Colonic mucosa (tissue), 4 donors: ENCODE measurements around the gene SLC5A3. TPM values are rescaled to one million over a fixed set of nuclear protein-coding genes. Genes with fewer than 3 reads are reported as not detected.

Experiments used
- DNase-seq: peaks from one replicate; pipeline ENCODE4 v3.0.0-alpha.2; 2020
- H3K27ac ChIP-seq: fragments of 200-600 bp; one replicate; pipeline ENCODE4 v1.8.0; 2021
- H3K27me3 ChIP-seq: fragments of 200-600 bp; one replicate; pipeline ENCODE4 v1.8.0; 2021
- H3K36me3 ChIP-seq: fragments of 200-600 bp; one replicate; pipeline ENCODE4 v1.8.0; 2021
- H3K4me1 ChIP-seq: fragments of 200-600 bp; one replicate; pipeline ENCODE4 v1.8.0; 2021; ENCODE audit warnings: mild to moderate bottlenecking
- H3K4me3 ChIP-seq: fragments of 200-600 bp; one replicate; pipeline ENCODE4 v1.8.0; 2021
- H3K9ac ChIP-seq, 2 donors: one replicate each; pipeline ENCODE4 v1.7.0; 2013; ENCODE audit warnings: control low read depth in 2 of 2, low read depth in 2 of 2, low read length in 2 of 2
- H3K9me3 ChIP-seq: fragments of 200-600 bp; one replicate; pipeline ENCODE4 v1.8.0; 2021
- CTCF ChIP-seq: fragments of 200-600 bp; IDR thresholded peaks from one replicate; pipeline ENCODE4 v1.8.0; 2022; ENCODE audit warnings: antibody characterized with exemption, mild to moderate bottlenecking
- intact Hi-C: fragments of 100-400 bp; cut with DNase I; formaldehyde crosslinking; loops from one replicate; pipeline ENCODE4 v1.14.1; 2022
- total RNA-seq, 2 donors: library from RNA; stranded (reverse); fragmentation: NEBNext Ultra II Directional in 1 of 2; extraction: Animal tissue kit (Norgen Biotek cat#: 25700) in 1 of 2; gene quantifications; one replicate each; pipeline ENCODE4 v1.2.1, GENCODE V29; 2021
- donor health status: healthy.
- donor health status: DM: no; HTN: no; CAD: no.
- donor health status: DM: no; HTN: no; CAD: no.

SLC5A3 gene
- total RNA-seq, 2 donors from 2014 or later = 20.1 to 28.6 TPM

- no peak overlapping the region for H3K27ac ChIP-seq
- H3K36me3 ChIP-seq = no peaks in the 10 kb centered on the region
- no peak for DNase-seq
- H3K4me1 ChIP-seq = peaks cover 11% of the 10 kb centered on the region
- H3K27me3 ChIP-seq = no peaks in the 10 kb centered on the region
- H3K9me3 ChIP-seq = no peaks in the 10 kb centered on the region
- intact Hi-C loops = loop anchor here (10.0 kb wide), 1 partner anchor 133 kb away; no protein-coding TSS in a partner anchor
- no peak overlapping the region for H3K9ac ChIP-seq
- H3K4me3 ChIP-seq = no peak overlapping the region
- TF ChIP-seq CTCF = no peak
These were observed 4.5 kb downstream of the SLC5A3 start for GRCh38 chr21:34077888-34078287.

- peak overlapping the region; percentile 42 for H3K27ac ChIP-seq
- peak; percentile 67 for DNase-seq
- H3K9me3 ChIP-seq = no peaks in the 10 kb centered on the region
- H3K9ac ChIP-seq = no peak overlapping the region
- H3K4me1 ChIP-seq = peaks cover 11% of the 10 kb centered on the region
- H3K36me3 ChIP-seq = no peaks in the 10 kb centered on the region
- no peak for TF ChIP-seq CTCF
- H3K4me3 ChIP-seq = no peak overlapping the region
- intact Hi-C loops = loop anchor here (10.0 kb wide), 1 partner anchor 134 kb away; no protein-coding TSS in a partner anchor
- no peaks in the 10 kb centered on the region for H3K27me3 ChIP-seq
These were observed 5.5 kb downstream of the SLC5A3 start for GRCh38 chr21:34078915-34079314.

DNA sequence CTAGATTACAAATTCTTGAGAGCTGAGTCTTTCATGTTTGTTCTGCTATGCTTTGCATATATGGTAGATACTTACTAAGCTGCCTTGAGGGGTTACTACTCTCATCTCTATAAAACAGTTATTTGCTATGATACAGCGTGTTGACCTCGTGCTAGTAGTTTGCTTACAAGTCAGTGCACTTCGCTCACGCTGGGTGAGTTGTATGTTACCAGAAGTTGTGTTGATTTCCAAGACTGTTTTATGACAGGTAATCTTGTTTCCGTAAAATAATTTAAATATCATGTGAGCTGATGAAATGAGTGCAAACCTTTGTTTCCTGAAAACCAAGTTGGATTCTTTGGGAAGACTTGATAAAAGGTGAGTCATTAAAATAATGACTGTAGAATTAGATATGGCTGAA, 7.3 kb downstream of the SLC5A3 start:
- peaks cover 11% of the 10 kb centered on the region for H3K4me1 ChIP-seq
- no peak for DNase-seq
- TF ChIP-seq CTCF = no peak
- H3K27me3 ChIP-seq = no peaks in the 10 kb centered on the region
- intact Hi-C loops = no loop called here
- no peak overlapping the region for H3K9ac ChIP-seq
- H3K4me3 ChIP-seq = no peak overlapping the region
- H3K27ac ChIP-seq = no peak overlapping the region
- H3K9me3 ChIP-seq = no peaks in the 10 kb centered on the region
- H3K36me3 ChIP-seq = no peaks in the 10 kb centered on the region

- TF ChIP-seq CTCF = no peak
- no peaks in the 10 kb centered on the region for H3K27me3 ChIP-seq
- intact Hi-C loops = no loop called here
- H3K27ac ChIP-seq = no peak overlapping the region
- DNase-seq = no peak
- H3K9me3 ChIP-seq = no peaks in the 10 kb centered on the region
- H3K4me1 ChIP-seq = peaks cover 11% of the 10 kb centered on the region
- no peaks in the 10 kb centered on the region for H3K36me3 ChIP-seq
- no peak overlapping the region for H3K9ac ChIP-seq
- H3K4me3 ChIP-seq = no peak overlapping the region
These were observed 9.4 kb downstream of the SLC5A3 start for GRCh38 chr21:34082769-34083168.

DNA sequence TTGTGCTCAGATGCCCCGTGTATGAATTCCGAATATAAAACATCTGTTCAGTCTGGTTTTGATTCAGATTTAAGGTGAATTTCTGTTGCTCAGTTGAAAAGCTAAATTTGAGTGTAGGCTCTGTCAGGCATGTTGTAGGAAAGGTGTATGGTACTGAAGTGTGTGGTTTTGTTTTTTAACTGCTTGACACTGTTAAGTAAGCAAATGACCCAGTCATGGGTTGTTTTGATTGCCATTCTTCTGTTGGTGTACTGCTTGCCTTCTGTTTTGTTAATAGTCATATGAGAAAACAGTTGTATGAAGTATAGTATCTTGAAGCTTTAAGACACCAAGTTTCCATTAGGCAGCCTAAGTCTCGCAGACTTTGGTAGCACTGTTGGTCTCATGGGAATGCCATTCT, 10.0 kb downstream of the SLC5A3 start:
- TF ChIP-seq CTCF = no peak
- intact Hi-C loops = no loop called here
- Histone ChIP-seq H3K4me1 (peaks cover 11% of the 10 kb centered on the region), H3K27me3 (no peaks in the 10 kb centered on the region), H3K4me3 (no peak overlapping the region), H3K9ac (no peak overlapping the region), H3K9me3 (no peaks in the 10 kb centered on the region), H3K27ac (no peak overlapping the region), H3K36me3 (no peaks in the 10 kb centered on the region)
- no peak for DNase-seq

- Histone ChIP-seq H3K27ac (no peak overlapping the region), H3K9ac (no peak overlapping the region), H3K36me3 (no peaks in the 10 kb centered on the region), H3K4me3 (no peak overlapping the region), H3K4me1 (peaks cover 6% of the 10 kb centered on the region), H3K27me3 (no peaks in the 10 kb centered on the region), H3K9me3 (no peaks in the 10 kb centered on the region)
- DNase-seq = no peak
- intact Hi-C loops = no loop called here
- no peak for TF ChIP-seq CTCF
These were observed 11.8 kb downstream of the SLC5A3 start for GRCh38 chr21:34085129-34085528.
